H1 (cell line): ENCODE data around the gene P2RX1. TPM values are rescaled to one million over a fixed set of nuclear protein-coding genes. Genes with fewer than 3 reads are reported as not detected.

Source experiments
- CTCF ChIA-PET: fragments of 300-600 bp; sonication (Branson Sonifier 250); formaldehyde crosslinking; loops from one replicate; lab custom pipeline; 2021; ENCODE audit not compliant: partially characterized antibody; lab: Charles Lee
- POLR2A ChIA-PET: fragments of 300-600 bp; sonication (Branson Sonifier 250); formaldehyde crosslinking; loops from one replicate; lab custom pipeline; 2021; ENCODE audit warnings: inconsistent platforms; ENCODE audit not compliant: partially characterized antibody; lab: Charles Lee
- DNase-seq, 2 experiments: peaks; one replicate each; pipeline versions ENCODE4 v3.0.0 to v3.0.0-alpha.2; 2010 to 2022; ENCODE audit warnings: low spot score in 2 of 2, low read depth in 1 of 2, mixed read lengths in 1 of 2
- FAIRE-seq: peaks from 2 replicates; lab custom pipeline; 2011; peaks lifted over from hg19 to GRCh38; lab: Jason Lieb, UNC
- H2AFZ ChIP-seq: 2 replicates; pipeline ENCODE4 v1.8.1; 2012; ENCODE audit warnings: low read length, inconsistent platforms
- H2AK5ac ChIP-seq: 2 replicates; pipeline ENCODE4 v1.6.1; 2013; ENCODE audit warnings: low read depth, low read length
- H2BK120ac ChIP-seq: replicated peaks from 2 replicates; pipeline ENCODE3; 2013; ENCODE audit warnings: low read depth, low read length, inconsistent platforms
- H2BK12ac ChIP-seq: 2 replicates; pipeline ENCODE4 v1.6.1; 2013; ENCODE audit warnings: low read depth, low read length
- H2BK15ac ChIP-seq: 2 replicates; pipeline ENCODE4 v1.6.1; 2013; ENCODE audit warnings: low read length
- H2BK20ac ChIP-seq: 2 replicates; pipeline ENCODE4 v1.6.1; 2013; ENCODE audit warnings: low read length
- H2BK5ac ChIP-seq: 2 replicates; pipeline ENCODE4 v1.6.1; 2013; ENCODE audit warnings: low read depth, low read length
- H3K14ac ChIP-seq: 2 replicates; pipeline ENCODE4 v1.6.1; 2013; ENCODE audit warnings: inconsistent platforms; ENCODE audit not compliant: insufficient read length
- H3K18ac ChIP-seq: 2 replicates; pipeline ENCODE4 v1.6.1; 2013; ENCODE audit warnings: low read length; ENCODE audit errors: extremely low read depth
- H3K23ac ChIP-seq: 2 replicates; pipeline ENCODE4 v1.6.1; 2013; ENCODE audit warnings: inconsistent platforms; ENCODE audit not compliant: insufficient read length
- H3K23me2 ChIP-seq: 2 replicates; pipeline ENCODE4 v1.6.1; 2013; ENCODE audit warnings: low read depth, low read length
- H3K27ac ChIP-seq: 2 replicates; pipeline ENCODE4 v1.6.1; 2011; ENCODE audit warnings: low read depth, low read length, inconsistent platforms
- H3K27me3 ChIP-seq, 4 experiments: replicated peaks in 1 of 4; 1 replicate in 1 of 4; 2 replicates in 3 of 4; pipeline versions ENCODE4 v1.6.1 to v1.8.1; 2011 to 2013; ENCODE audit warnings: low read length in 3 of 4, mild to moderate bottlenecking in 3 of 4, inconsistent platforms in 2 of 4, mixed read lengths in 2 of 4, moderate library complexity in 1 of 4; ENCODE audit not compliant: control insufficient read depth in 3 of 4, insufficient read depth in 3 of 4; ENCODE audit errors: extremely low read depth in 1 of 4
- H3K36me3 ChIP-seq, 4 experiments: 2 replicates each; pipeline versions ENCODE4 v1.6.1 to v1.8.1; 2011 to 2013; ENCODE audit warnings: mild to moderate bottlenecking in 4 of 4, low read length in 3 of 4, moderate library complexity in 2 of 4, control low read depth in 1 of 4, inconsistent platforms in 1 of 4; ENCODE audit not compliant: insufficient read depth in 4 of 4, control insufficient read depth in 2 of 4
- H3K4ac ChIP-seq: replicated peaks from 2 replicates; pipeline ENCODE3; 2013; ENCODE audit warnings: low read length, low read depth, mixed read lengths, inconsistent platforms; ENCODE audit not compliant: insufficient read length
- H3K4me1 ChIP-seq, 4 experiments: replicated peaks in 1 of 4; 1 replicate in 1 of 4; 2 replicates in 3 of 4; pipeline versions ENCODE4 v1.6.1 to v1.8.1; 2011 to 2013; ENCODE audit warnings: low read length in 3 of 4, inconsistent platforms in 2 of 4, mixed read lengths in 1 of 4; ENCODE audit not compliant: insufficient read depth in 4 of 4, control insufficient read depth in 3 of 4
- H3K4me2 ChIP-seq, 2 experiments: 2 replicates each; pipeline versions ENCODE4 v1.6.1 to v1.8.1; 2011 to 2013; ENCODE audit warnings: low read depth in 2 of 2, low read length in 2 of 2, control low read depth in 1 of 2, inconsistent platforms in 1 of 2, mild to moderate bottlenecking in 1 of 2; ENCODE audit not compliant: insufficient read depth in 1 of 2
- H3K4me3 ChIP-seq, 4 experiments: fragments of 200-600, 300-600 bp in 1 of 4; sonication (generic), shearing (Covaris generic), sonication (Bioruptor Twin) in 1 of 4; 2 replicates each; pipeline versions ENCODE4 v1.5.1 to v1.8.1; 2011 to 2016; ENCODE audit warnings: low read length in 4 of 4, low read depth in 3 of 4, control low read depth in 2 of 4, inconsistent platforms in 2 of 4, mild to moderate bottlenecking in 2 of 4, mixed read lengths in 1 of 4, moderate library complexity in 1 of 4; ENCODE audit not compliant: insufficient read depth in 2 of 4; ENCODE audit errors: extremely low read depth in 1 of 4
- H3K56ac ChIP-seq: replicated peaks from 2 replicates; pipeline ENCODE3; 2013; ENCODE audit warnings: low read depth, mild to moderate bottlenecking, mixed read lengths, low read length, inconsistent platforms; ENCODE audit not compliant: insufficient read length
- H3K79me1 ChIP-seq: 2 replicates; pipeline ENCODE4 v1.6.1; 2013; ENCODE audit warnings: low read depth, low read length, control low read depth
- H3K79me2 ChIP-seq, 2 experiments: 2 replicates each; pipeline versions ENCODE4 v1.6.1 to v1.8.1; 2012 to 2013; ENCODE audit warnings: low read length in 2 of 2, mild to moderate bottlenecking in 2 of 2, inconsistent platforms in 1 of 2; ENCODE audit not compliant: insufficient read depth in 2 of 2, control insufficient read depth in 1 of 2
- H3K9ac ChIP-seq, 4 experiments: replicated peaks in 1 of 4; 1 replicate in 1 of 4; 2 replicates in 3 of 4; pipeline versions ENCODE4 v1.6.1 to v1.8.1; 2011 to 2013; ENCODE audit warnings: low read depth in 3 of 4, low read length in 3 of 4, control low read depth in 2 of 4, mild to moderate bottlenecking in 2 of 4, moderate library complexity in 2 of 4, inconsistent platforms in 1 of 4; ENCODE audit errors: extremely low read depth in 1 of 4
- H3K9me3 ChIP-seq, 2 experiments: 2 replicates each; pipeline versions ENCODE4 v1.6.1 to v1.8.1; 2012 to 2013; ENCODE audit warnings: mild to moderate bottlenecking in 2 of 2, moderate library complexity in 2 of 2, control low read depth in 1 of 2, inconsistent platforms in 1 of 2, low read depth in 1 of 2, low read length in 1 of 2, mixed read lengths in 1 of 2; ENCODE audit not compliant: insufficient read depth in 2 of 2
- H4K20me1 ChIP-seq, 2 experiments: replicated peaks in 1 of 2; 2 replicates each; pipeline versions ENCODE3 to v1.8.1; 2011 to 2013; ENCODE audit warnings: inconsistent platforms in 2 of 2, low read length in 2 of 2, mild to moderate bottlenecking in 1 of 2; ENCODE audit not compliant: insufficient read depth in 2 of 2, control insufficient read depth in 1 of 2
- H4K5ac ChIP-seq: 2 replicates; pipeline ENCODE4 v1.6.1; 2013; ENCODE audit warnings: low read length, low read depth, mixed read lengths, inconsistent platforms; ENCODE audit not compliant: insufficient read length
- H4K8ac ChIP-seq: 2 replicates; pipeline ENCODE4 v1.8.0; 2013; ENCODE audit warnings: mild to moderate bottlenecking, moderate library complexity, low read length, inconsistent platforms; ENCODE audit not compliant: insufficient read depth; ENCODE audit errors: extremely low read depth
- H4K91ac ChIP-seq: replicated peaks from 2 replicates; pipeline ENCODE3; 2013; ENCODE audit warnings: low read length, mixed read lengths, inconsistent platforms; ENCODE audit not compliant: insufficient read length
- SP1 ChIP-seq: IDR thresholded peaks from 2 replicates; pipeline ENCODE4 v1.6.1; 2011; ENCODE audit warnings: low read depth, low read length
- TAF7 ChIP-seq: optimal IDR thresholded peaks from 2 replicates; pipeline ENCODE3; 2011; ENCODE audit warnings: low read depth, mild to moderate bottlenecking, inconsistent platforms, low read length, moderate library complexity, borderline replicate concordance
- WGBS, 2 experiments: shearing (Covaris generic) in 1 of 2; methylation state at CpG; one replicate each; pipeline versions ENCODE4 v1.1.6 to v1.1.7; 2013 to 2015; ENCODE audit warnings: low lambda C conversion rate in 2 of 2, mixed read lengths in 2 of 2, inconsistent platforms in 1 of 2, low coverage in 1 of 2, missing lambda C conversion rate in 1 of 2; ENCODE audit not compliant: insufficient replicate concordance in 2 of 2, insufficient coverage in 1 of 2, insufficient read length in 1 of 2; ENCODE audit errors: extremely low coverage in 1 of 2, missing lambda C conversion rate in 1 of 2; 5-methylcytosine and 5-hydroxymethylcytosine counted together
- polyA plus RNA-seq, 7 experiments: library from polyadenylated mRNA; depleted of rRNA in 3 of 7; stranded (reverse) in 5 of 7; unstranded in 2 of 7; fragments of >200 nt in 5 of 7; fragments of 200-250 nt in 2 of 7; gene quantifications; 1 replicate in 5 of 7; 2 replicates in 1 of 7; 4 replicates in 1 of 7; pipeline versions ENCODE4 v1.2.1 to v1.2.3, GENCODE V29; 2011 to 2013; ENCODE audit warnings: missing spikeins in 2 of 7, mixed read lengths in 2 of 7
- total RNA-seq: library from RNA; stranded (reverse); fragmentation: NEBNext Ultra II Directional; extraction: Animal tissue kit (Norgen Biotek cat#: 25700); gene quantifications from 2 replicates; pipeline ENCODE4 v1.2.1, GENCODE V29; 2021

P2RX1 gene
- total and polyA plus RNA-seq, 2 of the 8 experiments (the other 6 are each of a cell fraction or from before 2014, with no cell fraction given): 0.45 to 1.1 TPM

DNA sequence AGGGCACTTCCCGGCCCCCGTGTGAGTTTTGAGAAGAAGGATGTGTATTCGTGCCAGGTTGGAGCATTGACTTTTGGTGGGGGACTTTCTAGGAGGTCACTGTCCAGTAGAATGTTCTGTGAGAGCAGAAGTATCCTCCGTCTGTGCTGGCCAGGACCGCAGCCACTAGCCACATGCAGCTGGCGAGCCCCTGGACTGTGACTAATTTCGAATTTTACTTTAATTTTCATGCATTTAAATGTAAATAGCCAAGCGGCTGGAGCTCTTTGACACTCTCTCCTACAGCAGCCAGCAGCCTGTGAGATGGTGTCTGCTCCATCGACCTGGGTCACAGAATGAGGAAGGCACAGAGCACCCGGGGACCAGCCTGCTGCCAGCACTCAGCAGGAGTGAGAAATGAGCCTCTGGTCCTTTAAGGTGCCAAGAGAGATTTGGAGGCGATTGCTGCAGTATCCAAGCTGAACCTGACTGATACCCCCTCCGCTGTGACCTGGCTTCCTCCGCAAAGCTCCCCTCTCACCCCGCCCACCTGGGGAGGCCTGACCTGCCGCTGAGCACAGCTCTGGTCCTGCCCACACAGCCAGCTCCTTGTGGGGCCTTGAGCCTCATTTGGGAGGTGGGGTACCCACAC is 40.2 kb upstream of the P2RX1 start:
- H3K4ac ChIP-seq: peak overlapping the region; percentile 93
- H3K4me1 ChIP-seq: peaks cover 0 to 45% (median 22%) of the 10 kb centered on the region in 4 experiments; a peak in 6 of 7 replicates
- H2BK15ac ChIP-seq: no peak overlapping the region; the same call in 1 of the 2 replicates
- 0 out of 2 replicates have a peak overlapping the region, but pooled peaks have one; percentile 18 for H2BK5ac ChIP-seq
- no peak overlapping the region for H2AK5ac ChIP-seq
- no peaks in the 10 kb centered on the region for H3K36me3 ChIP-seq
- no peaks in the 10 kb centered on the region for H3K23me2 ChIP-seq
- peaks cover 0 to 3% of the 10 kb centered on the region in 2 experiments for H4K20me1 ChIP-seq
- no peaks in the 10 kb centered on the region for H3K27me3 ChIP-seq
- 0 out of 2 replicates have a peak overlapping the region, but pooled peaks have one; percentile 34 for H2BK20ac ChIP-seq
- FAIRE-seq: no peak
- peak overlapping the region in 1 of 4 experiments; percentile 5; a peak in 1 of 8 replicates for H3K4me3 ChIP-seq
- no peak overlapping the region for H2AFZ ChIP-seq
- POLR2A ChIA-PET: interaction anchor here (0.9 to 1.1 kb wide), 3 partner anchors 8 to 47 kb away, joined by 3 to 5 read pairs (median 4); partner anchors contain the start of gene ATP2A3
- no peak overlapping the region for H3K56ac ChIP-seq
- CTCF ChIA-PET: interaction anchor here (1.1 to 2.1 kb wide), 9 partner anchors 9 to 113 kb away, joined by 3 to 6 read pairs (median 4); partner anchors contain the start of gene P2RX1
- H3K79me1 ChIP-seq: no peaks in the 10 kb centered on the region; the same call in none of the 2 replicates
- no peak overlapping the region for H3K27ac ChIP-seq
- peak overlapping the region; percentile 26 to 47; a peak in 3 of 4 replicates for H3K4me2 ChIP-seq
- 31% methylated on average over 15 of the region's 15 CpGs; no CpG with 5 or more reads in 1 of the 2 experiments for WGBS, 2 experiments
- H3K18ac ChIP-seq: no peak overlapping the region; the same call in none of the 2 replicates
- DNase-seq: no peak
- H2BK12ac ChIP-seq: peak overlapping the region; percentile 95; the same call in 1 of the 2 replicates
- H3K9me3 ChIP-seq: no peaks in the 10 kb centered on the region
- H3K79me2 ChIP-seq: no peaks in the 10 kb centered on the region
- no peak overlapping the region for H2BK120ac ChIP-seq
- peak overlapping the region; percentile 84 for H4K91ac ChIP-seq
- H3K9ac ChIP-seq: no peak overlapping the region
- no peak overlapping the region for H3K23ac ChIP-seq
- no peak overlapping the region for H3K14ac ChIP-seq
- H4K5ac ChIP-seq: no peak overlapping the region
- peak overlapping the region; percentile 11; the same call in 1 of the 2 replicates for H4K8ac ChIP-seq
- TF ChIP-seq TAF7 (no peak), SP1 (no peak)
